Measurements from ENCODE around the gene DDC. TPM values are rescaled to one million over a fixed set of nuclear protein-coding genes. Genes with fewer than 3 reads are reported as not detected.
A peak's percentile ranks its signal among the peaks of the same experiment; 100 is the strongest.

The DDC gene
- total and polyA plus RNA-seq, 2 donors (not counting 3 experiments of a cell fraction or from before 2014, with no cell fraction given) = not detected

DNA sequence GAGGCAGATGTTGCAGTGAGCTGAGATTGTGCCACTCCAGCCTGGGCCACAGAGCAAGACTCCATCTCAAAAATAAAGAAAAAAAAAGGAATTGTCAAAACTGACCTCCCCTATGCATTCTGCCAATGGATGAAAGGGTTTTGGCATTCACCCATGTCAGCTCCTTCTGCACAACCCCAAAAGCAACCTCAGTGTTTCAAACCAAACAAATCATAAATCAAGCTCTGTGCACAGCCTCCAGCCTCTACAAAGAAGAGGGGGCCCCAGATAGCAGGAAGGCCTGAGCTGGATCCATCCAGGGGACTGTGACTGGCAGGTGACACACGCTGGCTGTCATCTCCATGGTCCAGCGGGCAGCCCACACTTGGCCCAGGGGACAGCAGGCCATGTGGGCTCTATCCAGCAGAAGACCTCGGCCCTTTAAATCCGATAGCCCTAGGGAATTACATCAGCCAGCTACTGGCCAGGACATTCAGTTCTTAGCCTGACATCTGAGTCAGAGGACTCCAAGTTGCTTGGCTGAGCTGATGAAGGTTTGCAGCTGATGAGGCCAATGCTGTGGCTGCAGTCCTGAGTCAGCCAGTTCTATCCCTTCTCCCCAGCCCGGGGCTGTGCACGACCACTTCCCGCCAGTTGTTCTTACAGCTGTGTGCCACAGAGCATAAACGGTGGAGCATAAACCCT lies 63.1 kb downstream of the DDC start:
- Histone ChIP-seq H3K9me3 (replicated peaks; ENCODE audit: control insufficient read depth, insufficient read depth, low read length) (no peaks in the 10 kb centered on the region), H2AFZ (ENCODE audit: low read depth, low read length) (no peak overlapping the region), H3K27me3 (ENCODE audit: control insufficient read depth in 2 of 2, insufficient read depth in 2 of 2, low read length in 2 of 2) (no peaks in the 10 kb centered on the region), H3K27ac (ENCODE audit: insufficient read depth, low read depth, low read length) (no peak overlapping the region), H3K4me3 (replicated peaks in 1 of 3; ENCODE audit: insufficient read depth in 1 of 3, low read depth in 1 of 3, low read length in 3 of 3) (no peak overlapping the region), H3K4me1 (ENCODE audit: control insufficient read depth, extremely low read depth, insufficient read depth, low read length) (peaks cover 19% of the 10 kb centered on the region), H4K20me1 (replicated peaks; ENCODE audit: control insufficient read depth, extremely low read depth, insufficient read depth, low read length) (no peaks in the 10 kb centered on the region), H3K79me2 (ENCODE audit: control insufficient read depth, insufficient read depth, low read length) (no peaks in the 10 kb centered on the region), H3K36me3 (ENCODE audit: control insufficient read depth in 2 of 2, extremely low read depth in 1 of 2, insufficient read depth in 2 of 2, low read length in 2 of 2) (no peaks in the 10 kb centered on the region), H3K4me2 (ENCODE audit: insufficient read depth, low read length) (no peak overlapping the region), H3K9ac (replicated peaks; ENCODE audit: extremely low read depth, insufficient read depth, low read length) (no peak overlapping the region), H3K9me1 (replicated peaks; ENCODE audit: control insufficient read depth, extremely low read depth, insufficient read depth, low read length) (no peaks in the 10 kb centered on the region)
- dilution Hi-C loops (cut with MboI; ENCODE audit: extremely low pct_ligation_motif_present, low sequenced_read_pairs) (no loop called here), intact Hi-C loops (cut with micrococcal nuclease) (no loop called here)
- peak; percentile 68 for DNase-seq (ENCODE audit: low read depth, low spot score)
- BruUV-seq (replicated peaks) = no TSS peak
- CTCF ChIA-PET = interaction anchor here (0.9 to 1.3 kb wide), 4 partner anchors 13 to 34 kb away, joined by 3 to 8 read pairs (median 4); no protein-coding TSS in a partner anchor
- FAIRE-seq = peak; percentile 87
- TF ChIP-seq GATA2 (IDR thresholded peaks at IDR 0.05; ENCODE audit: insufficient read depth, insufficient read length, low read depth, low read length) = no peak
- TF ChIP-seq POLR2AphosphoS5 (IDR thresholded peaks at IDR 0.05; ENCODE audit: insufficient read depth, low read depth, low read length) = peak; percentile 29
- peak; percentile 7 for TF ChIP-seq JUN (IDR thresholded peaks at IDR 0.05; ENCODE audit: borderline replicate concordance, insufficient read depth, insufficient read length, low read depth)
- peak; percentile 56 for TF ChIP-seq FOS (IDR thresholded peaks at IDR 0.05; ENCODE audit: borderline replicate concordance, insufficient read depth, low read length)
- TF ChIP-seq POLR2A (IDR thresholded peaks at IDR 0.05; ENCODE audit: low read depth, low read length) = no peak
- POLR2A ChIA-PET = no interaction called here

DNA sequence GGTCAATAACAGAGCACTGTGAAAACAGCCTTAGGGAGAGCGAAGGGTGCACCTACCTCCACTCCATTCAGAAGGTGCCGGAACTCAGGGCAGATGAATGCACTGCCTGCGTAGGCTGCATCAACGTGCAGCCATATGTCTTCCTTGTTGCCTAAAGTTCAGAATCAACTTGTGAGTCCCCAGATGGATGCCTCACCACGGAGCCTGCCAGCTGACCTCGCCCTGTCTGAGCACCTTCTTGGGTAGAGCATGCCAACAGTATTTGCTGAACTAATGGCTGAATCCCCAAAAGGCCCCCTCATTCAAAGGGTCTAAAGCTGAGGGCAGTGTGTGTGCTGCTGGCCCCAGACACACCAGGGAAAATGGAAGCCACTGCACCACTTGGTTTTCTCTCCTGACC lies 66.1 kb downstream of the DDC start:
- peaks cover 36% of the 10 kb centered on the region for H3K4me1 ChIP-seq (ENCODE audit: control insufficient read depth, extremely low read depth, insufficient read depth, low read length)
- POLR2A ChIA-PET = no interaction called here
- TF ChIP-seq JUN (IDR thresholded peaks at IDR 0.05; ENCODE audit: borderline replicate concordance, insufficient read depth, insufficient read length, low read depth) = no peak
- no peak for TF ChIP-seq FOS (IDR thresholded peaks at IDR 0.05; ENCODE audit: borderline replicate concordance, insufficient read depth, low read length)
- TF ChIP-seq EZH2 (IDR thresholded peaks at IDR 0.05; ENCODE audit: borderline replicate concordance, low read depth, low read length, severe bottlenecking) = no peak
- TF ChIP-seq, protein P1, sequence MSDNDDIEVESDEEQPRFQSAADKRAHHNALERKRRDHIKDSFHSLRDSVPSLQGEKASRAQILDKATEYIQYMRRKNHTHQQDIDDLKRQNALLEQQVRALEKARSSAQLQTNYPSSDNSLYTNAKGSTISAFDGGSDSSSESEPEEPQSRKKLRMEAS (IDR thresholded peaks at IDR 0.05; ENCODE audit: insufficient read depth, insufficient read length) = no peak
- no peak for TF ChIP-seq POLR2AphosphoS5 (IDR thresholded peaks at IDR 0.05; ENCODE audit: insufficient read depth, low read depth, low read length)
- no peak for TF ChIP-seq MYC (IDR thresholded peaks at IDR 0.05; ENCODE audit: low read depth, low read length)
- no peak for TF ChIP-seq GATA2 (IDR thresholded peaks at IDR 0.05; ENCODE audit: insufficient read depth, insufficient read length, low read depth, low read length)
- TF ChIP-seq, protein P2, sequence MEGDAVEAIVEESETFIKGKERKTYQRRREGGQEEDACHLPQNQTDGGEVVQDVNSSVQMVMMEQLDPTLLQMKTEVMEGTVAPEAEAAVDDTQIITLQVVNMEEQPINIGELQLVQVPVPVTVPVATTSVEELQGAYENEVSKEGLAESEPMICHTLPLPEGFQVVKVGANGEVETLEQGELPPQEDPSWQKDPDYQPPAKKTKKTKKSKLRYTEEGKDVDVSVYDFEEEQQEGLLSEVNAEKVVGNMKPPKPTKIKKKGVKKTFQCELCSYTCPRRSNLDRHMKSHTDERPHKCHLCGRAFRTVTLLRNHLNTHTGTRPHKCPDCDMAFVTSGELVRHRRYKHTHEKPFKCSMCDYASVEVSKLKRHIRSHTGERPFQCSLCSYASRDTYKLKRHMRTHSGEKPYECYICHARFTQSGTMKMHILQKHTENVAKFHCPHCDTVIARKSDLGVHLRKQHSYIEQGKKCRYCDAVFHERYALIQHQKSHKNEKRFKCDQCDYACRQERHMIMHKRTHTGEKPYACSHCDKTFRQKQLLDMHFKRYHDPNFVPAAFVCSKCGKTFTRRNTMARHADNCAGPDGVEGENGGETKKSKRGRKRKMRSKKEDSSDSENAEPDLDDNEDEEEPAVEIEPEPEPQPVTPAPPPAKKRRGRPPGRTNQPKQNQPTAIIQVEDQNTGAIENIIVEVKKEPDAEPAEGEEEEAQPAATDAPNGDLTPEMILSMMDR (IDR thresholded peaks at IDR 0.05; ENCODE audit: extremely low read depth in 1 of 2, insufficient read depth in 1 of 2, low read depth in 1 of 2, low read length in 2 of 2) = no peak
- TF ChIP-seq POLR2A (IDR thresholded peaks at IDR 0.05; ENCODE audit: low read depth, low read length) = no peak
- dilution Hi-C loops (cut with MboI; ENCODE audit: extremely low pct_ligation_motif_present, low sequenced_read_pairs) = no loop called here
- no peaks in the 10 kb centered on the region for H3K9me3 ChIP-seq (replicated peaks; ENCODE audit: control insufficient read depth, insufficient read depth, low read length)
- H3K9me1 ChIP-seq (replicated peaks; ENCODE audit: control insufficient read depth, extremely low read depth, insufficient read depth, low read length) = no peaks in the 10 kb centered on the region
- H2AFZ ChIP-seq (ENCODE audit: low read depth, low read length) = no peak overlapping the region
- H3K4me3 ChIP-seq (replicated peaks in 1 of 3; ENCODE audit: insufficient read depth in 1 of 3, low read depth in 1 of 3, low read length in 3 of 3) = no peak overlapping the region
- BruUV-seq (replicated peaks) = no TSS peak
- no peaks in the 10 kb centered on the region for H4K20me1 ChIP-seq (replicated peaks; ENCODE audit: control insufficient read depth, extremely low read depth, insufficient read depth, low read length)
- H3K4me2 ChIP-seq (ENCODE audit: insufficient read depth, low read length) = no peak overlapping the region
- H3K79me2 ChIP-seq (ENCODE audit: control insufficient read depth, insufficient read depth, low read length) = no peaks in the 10 kb centered on the region
- no peaks in the 10 kb centered on the region for H3K36me3 ChIP-seq (ENCODE audit: control insufficient read depth in 2 of 2, extremely low read depth in 1 of 2, insufficient read depth in 2 of 2, low read length in 2 of 2)
- no peak overlapping the region for H3K9ac ChIP-seq (replicated peaks; ENCODE audit: extremely low read depth, insufficient read depth, low read length)
- H3K27ac ChIP-seq (ENCODE audit: insufficient read depth, low read depth, low read length) = no peak overlapping the region
- H3K27me3 ChIP-seq (ENCODE audit: control insufficient read depth in 2 of 2, insufficient read depth in 2 of 2, low read length in 2 of 2) = no peaks in the 10 kb centered on the region
- FAIRE-seq = no peak
- DNase-seq (ENCODE audit: low read depth, low spot score) = no peak
- intact Hi-C loops (cut with micrococcal nuclease) = loop anchor here (5.0 kb wide), 1 partner anchor 453 kb away; no protein-coding TSS in a partner anchor
- CTCF ChIA-PET = interaction anchor here (1.3 to 3.9 kb wide), 4 partner anchors 10 to 642 kb away, joined by 3 to 29 read pairs (median 7); no protein-coding TSS in a partner anchor
